KMS-11 (cell line): ENCODE measurements around the gene PKD1L1.

Source experiments
- H2AFZ ChIP-seq: fragments of 200-600 bp; sonication (generic); 2 replicates; pipeline ENCODE4 v1.6.1; 2016; ENCODE audit warnings: antibody characterized with exemption, mixed run types, low read depth
- H3K27ac ChIP-seq: fragments of 200-600 bp; sonication (generic); 2 replicates; pipeline ENCODE4 v1.6.1; 2016; ENCODE audit warnings: mild to moderate bottlenecking, mixed run types
- H3K27me3 ChIP-seq: fragments of 200-600 bp; sonication (generic); 2 replicates; pipeline ENCODE4 v1.6.1; 2017; ENCODE audit warnings: mild to moderate bottlenecking, low read depth, mixed run types, moderate library complexity; ENCODE audit not compliant: insufficient read depth
- H3K36me3 ChIP-seq: fragments of 200-600 bp; sonication (generic); 2 replicates; pipeline ENCODE4 v1.6.1; 2017; ENCODE audit warnings: mild to moderate bottlenecking, mixed run types; ENCODE audit not compliant: insufficient read depth
- H3K4me1 ChIP-seq: fragments of 200-600 bp; sonication (generic); 2 replicates; pipeline ENCODE4 v1.6.1; 2016; ENCODE audit warnings: mild to moderate bottlenecking, low read depth, mixed run types; ENCODE audit not compliant: poor library complexity, severe bottlenecking
- H3K4me2 ChIP-seq: fragments of 200-600 bp; sonication (generic); 2 replicates; pipeline ENCODE4 v1.7.0; 2016; ENCODE audit warnings: mild to moderate bottlenecking, mixed run types
- H3K4me3 ChIP-seq: fragments of 200-600 bp; sonication (generic); IDR thresholded peaks from 2 replicates; pipeline ENCODE4 v1.6.1; 2017; ENCODE audit warnings: low read depth, low read length, mixed read lengths; ENCODE audit not compliant: insufficient read depth
- H3K79me2 ChIP-seq: fragments of 200-600 bp; sonication (generic); 2 replicates; pipeline ENCODE4 v1.6.1; 2016; ENCODE audit warnings: low read depth, mixed run types; ENCODE audit not compliant: insufficient read depth
- H3K9ac ChIP-seq: fragments of 200-600 bp; sonication (generic); 2 replicates; pipeline ENCODE4 v1.6.1; 2016; ENCODE audit warnings: mild to moderate bottlenecking, mixed run types
- H4K20me1 ChIP-seq: fragments of 200-600 bp; sonication (generic); 2 replicates; pipeline ENCODE4 v1.6.1; 2016; ENCODE audit warnings: mild to moderate bottlenecking, mixed run types; ENCODE audit not compliant: insufficient read depth
- TF ChIP-seq, protein P1 (sequence below): fragments of 200-600 bp; sonication (generic); conservative IDR thresholded peaks from 2 replicates; pipeline ENCODE4 v1.6.1; 2017; ENCODE audit warnings: low read depth, mild to moderate bottlenecking, antibody characterized with exemption, low read length, moderate library complexity, mixed read lengths

The PKD1L1 gene

GRCh38 chr7:47782022-47782421, 166.2 kb downstream of the PKD1L1 start:
- Histone ChIP-seq H2AFZ (no peak overlapping the region), H4K20me1 (no peaks in the 10 kb centered on the region), H3K4me3 (no peak overlapping the region), H3K27me3 (no peaks in the 10 kb centered on the region), H3K4me2 (no peak overlapping the region), H3K36me3 (no peaks in the 10 kb centered on the region), H3K4me1 (no peaks in the 10 kb centered on the region), H3K9ac (no peak overlapping the region), H3K27ac (no peak overlapping the region), H3K79me2 (no peaks in the 10 kb centered on the region)
- TF ChIP-seq, protein P1, sequence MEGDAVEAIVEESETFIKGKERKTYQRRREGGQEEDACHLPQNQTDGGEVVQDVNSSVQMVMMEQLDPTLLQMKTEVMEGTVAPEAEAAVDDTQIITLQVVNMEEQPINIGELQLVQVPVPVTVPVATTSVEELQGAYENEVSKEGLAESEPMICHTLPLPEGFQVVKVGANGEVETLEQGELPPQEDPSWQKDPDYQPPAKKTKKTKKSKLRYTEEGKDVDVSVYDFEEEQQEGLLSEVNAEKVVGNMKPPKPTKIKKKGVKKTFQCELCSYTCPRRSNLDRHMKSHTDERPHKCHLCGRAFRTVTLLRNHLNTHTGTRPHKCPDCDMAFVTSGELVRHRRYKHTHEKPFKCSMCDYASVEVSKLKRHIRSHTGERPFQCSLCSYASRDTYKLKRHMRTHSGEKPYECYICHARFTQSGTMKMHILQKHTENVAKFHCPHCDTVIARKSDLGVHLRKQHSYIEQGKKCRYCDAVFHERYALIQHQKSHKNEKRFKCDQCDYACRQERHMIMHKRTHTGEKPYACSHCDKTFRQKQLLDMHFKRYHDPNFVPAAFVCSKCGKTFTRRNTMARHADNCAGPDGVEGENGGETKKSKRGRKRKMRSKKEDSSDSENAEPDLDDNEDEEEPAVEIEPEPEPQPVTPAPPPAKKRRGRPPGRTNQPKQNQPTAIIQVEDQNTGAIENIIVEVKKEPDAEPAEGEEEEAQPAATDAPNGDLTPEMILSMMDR = no peak

- Histone ChIP-seq H3K36me3 (no peaks in the 10 kb centered on the region), H4K20me1 (no peaks in the 10 kb centered on the region), H3K4me1 (no peaks in the 10 kb centered on the region), H2AFZ (no peak overlapping the region), H3K4me2 (no peak overlapping the region), H3K9ac (no peak overlapping the region), H3K27me3 (no peaks in the 10 kb centered on the region), H3K27ac (no peak overlapping the region), H3K4me3 (no peak overlapping the region), H3K79me2 (no peaks in the 10 kb centered on the region)
- TF ChIP-seq, protein P1 = no peak
Measured at GRCh38 chr7:47780555-47780954, 167.7 kb downstream of the PKD1L1 start.

GRCh38 chr7:47779341-47779771, 168.9 kb downstream of the PKD1L1 start:
- Histone ChIP-seq H3K9ac (no peak overlapping the region), H3K4me2 (no peak overlapping the region), H3K4me1 (no peaks in the 10 kb centered on the region), H3K27ac (no peak overlapping the region), H3K79me2 (no peaks in the 10 kb centered on the region), H3K4me3 (no peak overlapping the region), H3K27me3 (no peaks in the 10 kb centered on the region), H3K36me3 (no peaks in the 10 kb centered on the region), H2AFZ (no peak overlapping the region), H4K20me1 (no peaks in the 10 kb centered on the region)
- TF ChIP-seq, protein P1 = no peak

DNA sequence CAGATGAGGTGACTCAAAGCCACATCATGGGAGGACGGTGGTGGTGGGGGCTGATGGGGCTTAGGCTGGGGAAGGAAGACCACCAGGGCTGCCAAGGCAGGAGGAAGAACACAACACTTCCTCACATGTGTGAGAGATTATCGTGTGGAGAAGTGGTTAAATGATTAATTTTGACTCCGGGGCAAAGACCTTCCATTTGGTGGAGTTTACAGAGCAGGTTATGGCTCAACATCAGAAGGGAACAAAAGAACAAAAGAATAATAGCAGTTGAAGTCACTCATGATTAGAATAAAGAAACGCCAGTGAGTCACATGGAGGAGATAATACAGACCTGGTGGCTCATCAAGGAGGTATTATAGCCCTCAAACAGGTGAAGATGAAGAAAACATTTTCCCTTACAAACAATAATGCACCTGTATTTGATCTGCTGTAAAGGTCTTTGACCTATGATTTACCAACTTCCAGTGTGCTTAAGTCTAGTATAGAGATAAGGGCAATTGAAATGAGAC, 170.1 kb downstream of the PKD1L1 start:
- H3K36me3 ChIP-seq = no peaks in the 10 kb centered on the region
- no peak overlapping the region for H3K4me3 ChIP-seq
- no peaks in the 10 kb centered on the region for H3K27me3 ChIP-seq
- H3K27ac ChIP-seq = no peak overlapping the region
- no peak overlapping the region for H3K9ac ChIP-seq
- no peaks in the 10 kb centered on the region for H3K79me2 ChIP-seq
- H2AFZ ChIP-seq = no peak overlapping the region
- H3K4me1 ChIP-seq = no peaks in the 10 kb centered on the region
- no peaks in the 10 kb centered on the region for H4K20me1 ChIP-seq
- no peak overlapping the region for H3K4me2 ChIP-seq
- TF ChIP-seq, protein P1 = no peak
